H1 (cell line): ENCODE data around the gene CCDC74A. TPM values are rescaled to one million over a fixed set of nuclear protein-coding genes. Genes with fewer than 3 reads are reported as not detected.
"Not testable (repeated sequence)": the region's sequence is repeated elsewhere in the genome, so short reads cannot be mapped to it uniquely, and the experiment has no call there.

ENCODE experiments used
- CTCF ChIA-PET: fragments of 300-600 bp; sonication (Branson Sonifier 250); formaldehyde crosslinking; loops from one replicate; lab custom pipeline; 2021; ENCODE audit not compliant: partially characterized antibody; lab: Charles Lee
- POLR2A ChIA-PET: fragments of 300-600 bp; sonication (Branson Sonifier 250); formaldehyde crosslinking; loops from one replicate; lab custom pipeline; 2021; ENCODE audit warnings: inconsistent platforms; ENCODE audit not compliant: partially characterized antibody; lab: Charles Lee
- DNase-seq, 2 experiments: peaks; one replicate each; pipeline versions ENCODE4 v3.0.0 to v3.0.0-alpha.2; 2010 to 2022; ENCODE audit warnings: low spot score in 2 of 2, low read depth in 1 of 2, mixed read lengths in 1 of 2
- FAIRE-seq: peaks from 2 replicates; lab custom pipeline; 2011; peaks lifted over from hg19 to GRCh38; lab: Jason Lieb, UNC
- H2AFZ ChIP-seq: 2 replicates; pipeline ENCODE4 v1.8.1; 2012; ENCODE audit warnings: low read length, inconsistent platforms
- H2AK5ac ChIP-seq: 2 replicates; pipeline ENCODE4 v1.6.1; 2013; ENCODE audit warnings: low read depth, low read length
- H2BK120ac ChIP-seq: replicated peaks from 2 replicates; pipeline ENCODE3; 2013; ENCODE audit warnings: low read depth, low read length, inconsistent platforms
- H2BK12ac ChIP-seq: 2 replicates; pipeline ENCODE4 v1.6.1; 2013; ENCODE audit warnings: low read depth, low read length
- H2BK15ac ChIP-seq: 2 replicates; pipeline ENCODE4 v1.6.1; 2013; ENCODE audit warnings: low read length
- H2BK20ac ChIP-seq: 2 replicates; pipeline ENCODE4 v1.6.1; 2013; ENCODE audit warnings: low read length
- H2BK5ac ChIP-seq: 2 replicates; pipeline ENCODE4 v1.6.1; 2013; ENCODE audit warnings: low read depth, low read length
- H3K14ac ChIP-seq: 2 replicates; pipeline ENCODE4 v1.6.1; 2013; ENCODE audit warnings: inconsistent platforms; ENCODE audit not compliant: insufficient read length
- H3K18ac ChIP-seq: 2 replicates; pipeline ENCODE4 v1.6.1; 2013; ENCODE audit warnings: low read length; ENCODE audit errors: extremely low read depth
- H3K23ac ChIP-seq: 2 replicates; pipeline ENCODE4 v1.6.1; 2013; ENCODE audit warnings: inconsistent platforms; ENCODE audit not compliant: insufficient read length
- H3K23me2 ChIP-seq: 2 replicates; pipeline ENCODE4 v1.6.1; 2013; ENCODE audit warnings: low read depth, low read length
- H3K27ac ChIP-seq: 2 replicates; pipeline ENCODE4 v1.6.1; 2011; ENCODE audit warnings: low read depth, low read length, inconsistent platforms
- H3K27me3 ChIP-seq, 4 experiments: replicated peaks in 1 of 4; 1 replicate in 1 of 4; 2 replicates in 3 of 4; pipeline versions ENCODE4 v1.6.1 to v1.8.1; 2011 to 2013; ENCODE audit warnings: low read length in 3 of 4, mild to moderate bottlenecking in 3 of 4, inconsistent platforms in 2 of 4, mixed read lengths in 2 of 4, moderate library complexity in 1 of 4; ENCODE audit not compliant: control insufficient read depth in 3 of 4, insufficient read depth in 3 of 4; ENCODE audit errors: extremely low read depth in 1 of 4
- H3K36me3 ChIP-seq, 4 experiments: 2 replicates each; pipeline versions ENCODE4 v1.6.1 to v1.8.1; 2011 to 2013; ENCODE audit warnings: mild to moderate bottlenecking in 4 of 4, low read length in 3 of 4, moderate library complexity in 2 of 4, control low read depth in 1 of 4, inconsistent platforms in 1 of 4; ENCODE audit not compliant: insufficient read depth in 4 of 4, control insufficient read depth in 2 of 4
- H3K4ac ChIP-seq: replicated peaks from 2 replicates; pipeline ENCODE3; 2013; ENCODE audit warnings: low read length, low read depth, mixed read lengths, inconsistent platforms; ENCODE audit not compliant: insufficient read length
- H3K4me1 ChIP-seq, 4 experiments: replicated peaks in 1 of 4; 1 replicate in 1 of 4; 2 replicates in 3 of 4; pipeline versions ENCODE4 v1.6.1 to v1.8.1; 2011 to 2013; ENCODE audit warnings: low read length in 3 of 4, inconsistent platforms in 2 of 4, mixed read lengths in 1 of 4; ENCODE audit not compliant: insufficient read depth in 4 of 4, control insufficient read depth in 3 of 4
- H3K4me2 ChIP-seq, 2 experiments: 2 replicates each; pipeline versions ENCODE4 v1.6.1 to v1.8.1; 2011 to 2013; ENCODE audit warnings: low read depth in 2 of 2, low read length in 2 of 2, control low read depth in 1 of 2, inconsistent platforms in 1 of 2, mild to moderate bottlenecking in 1 of 2; ENCODE audit not compliant: insufficient read depth in 1 of 2
- H3K4me3 ChIP-seq, 4 experiments: fragments of 200-600, 300-600 bp in 1 of 4; sonication (generic), shearing (Covaris generic), sonication (Bioruptor Twin) in 1 of 4; 2 replicates each; pipeline versions ENCODE4 v1.5.1 to v1.8.1; 2011 to 2016; ENCODE audit warnings: low read length in 4 of 4, low read depth in 3 of 4, control low read depth in 2 of 4, inconsistent platforms in 2 of 4, mild to moderate bottlenecking in 2 of 4, mixed read lengths in 1 of 4, moderate library complexity in 1 of 4; ENCODE audit not compliant: insufficient read depth in 2 of 4; ENCODE audit errors: extremely low read depth in 1 of 4
- H3K56ac ChIP-seq: replicated peaks from 2 replicates; pipeline ENCODE3; 2013; ENCODE audit warnings: low read depth, mild to moderate bottlenecking, mixed read lengths, low read length, inconsistent platforms; ENCODE audit not compliant: insufficient read length
- H3K79me1 ChIP-seq: 2 replicates; pipeline ENCODE4 v1.6.1; 2013; ENCODE audit warnings: low read depth, low read length, control low read depth
- H3K79me2 ChIP-seq, 2 experiments: 2 replicates each; pipeline versions ENCODE4 v1.6.1 to v1.8.1; 2012 to 2013; ENCODE audit warnings: low read length in 2 of 2, mild to moderate bottlenecking in 2 of 2, inconsistent platforms in 1 of 2; ENCODE audit not compliant: insufficient read depth in 2 of 2, control insufficient read depth in 1 of 2
- H3K9ac ChIP-seq, 4 experiments: replicated peaks in 1 of 4; 1 replicate in 1 of 4; 2 replicates in 3 of 4; pipeline versions ENCODE4 v1.6.1 to v1.8.1; 2011 to 2013; ENCODE audit warnings: low read depth in 3 of 4, low read length in 3 of 4, control low read depth in 2 of 4, mild to moderate bottlenecking in 2 of 4, moderate library complexity in 2 of 4, inconsistent platforms in 1 of 4; ENCODE audit errors: extremely low read depth in 1 of 4
- H3K9me3 ChIP-seq, 2 experiments: 2 replicates each; pipeline versions ENCODE4 v1.6.1 to v1.8.1; 2012 to 2013; ENCODE audit warnings: mild to moderate bottlenecking in 2 of 2, moderate library complexity in 2 of 2, control low read depth in 1 of 2, inconsistent platforms in 1 of 2, low read depth in 1 of 2, low read length in 1 of 2, mixed read lengths in 1 of 2; ENCODE audit not compliant: insufficient read depth in 2 of 2
- H4K20me1 ChIP-seq, 2 experiments: replicated peaks in 1 of 2; 2 replicates each; pipeline versions ENCODE3 to v1.8.1; 2011 to 2013; ENCODE audit warnings: inconsistent platforms in 2 of 2, low read length in 2 of 2, mild to moderate bottlenecking in 1 of 2; ENCODE audit not compliant: insufficient read depth in 2 of 2, control insufficient read depth in 1 of 2
- H4K5ac ChIP-seq: 2 replicates; pipeline ENCODE4 v1.6.1; 2013; ENCODE audit warnings: low read length, low read depth, mixed read lengths, inconsistent platforms; ENCODE audit not compliant: insufficient read length
- H4K8ac ChIP-seq: 2 replicates; pipeline ENCODE4 v1.8.0; 2013; ENCODE audit warnings: mild to moderate bottlenecking, moderate library complexity, low read length, inconsistent platforms; ENCODE audit not compliant: insufficient read depth; ENCODE audit errors: extremely low read depth
- H4K91ac ChIP-seq: replicated peaks from 2 replicates; pipeline ENCODE3; 2013; ENCODE audit warnings: low read length, mixed read lengths, inconsistent platforms; ENCODE audit not compliant: insufficient read length
- WGBS, 2 experiments: shearing (Covaris generic) in 1 of 2; methylation state at CpG; one replicate each; pipeline versions ENCODE4 v1.1.6 to v1.1.7; 2013 to 2015; ENCODE audit warnings: low lambda C conversion rate in 2 of 2, mixed read lengths in 2 of 2, inconsistent platforms in 1 of 2, low coverage in 1 of 2, missing lambda C conversion rate in 1 of 2; ENCODE audit not compliant: insufficient replicate concordance in 2 of 2, insufficient coverage in 1 of 2, insufficient read length in 1 of 2; ENCODE audit errors: extremely low coverage in 1 of 2, missing lambda C conversion rate in 1 of 2; 5-methylcytosine and 5-hydroxymethylcytosine counted together
- polyA plus RNA-seq, 7 experiments: library from polyadenylated mRNA; depleted of rRNA in 3 of 7; stranded (reverse) in 5 of 7; unstranded in 2 of 7; fragments of >200 nt in 5 of 7; fragments of 200-250 nt in 2 of 7; gene quantifications; 1 replicate in 5 of 7; 2 replicates in 1 of 7; 4 replicates in 1 of 7; pipeline versions ENCODE4 v1.2.1 to v1.2.3, GENCODE V29; 2011 to 2013; ENCODE audit warnings: missing spikeins in 2 of 7, mixed read lengths in 2 of 7
- total RNA-seq: library from RNA; stranded (reverse); fragmentation: NEBNext Ultra II Directional; extraction: Animal tissue kit (Norgen Biotek cat#: 25700); gene quantifications from 2 replicates; pipeline ENCODE4 v1.2.1, GENCODE V29; 2021

CCDC74A gene
- total and polyA plus RNA-seq, 2 of the 8 experiments (the other 6 are each of a cell fraction or from before 2014, with no cell fraction given), result 18.1 to 21.0 TPM

DNA sequence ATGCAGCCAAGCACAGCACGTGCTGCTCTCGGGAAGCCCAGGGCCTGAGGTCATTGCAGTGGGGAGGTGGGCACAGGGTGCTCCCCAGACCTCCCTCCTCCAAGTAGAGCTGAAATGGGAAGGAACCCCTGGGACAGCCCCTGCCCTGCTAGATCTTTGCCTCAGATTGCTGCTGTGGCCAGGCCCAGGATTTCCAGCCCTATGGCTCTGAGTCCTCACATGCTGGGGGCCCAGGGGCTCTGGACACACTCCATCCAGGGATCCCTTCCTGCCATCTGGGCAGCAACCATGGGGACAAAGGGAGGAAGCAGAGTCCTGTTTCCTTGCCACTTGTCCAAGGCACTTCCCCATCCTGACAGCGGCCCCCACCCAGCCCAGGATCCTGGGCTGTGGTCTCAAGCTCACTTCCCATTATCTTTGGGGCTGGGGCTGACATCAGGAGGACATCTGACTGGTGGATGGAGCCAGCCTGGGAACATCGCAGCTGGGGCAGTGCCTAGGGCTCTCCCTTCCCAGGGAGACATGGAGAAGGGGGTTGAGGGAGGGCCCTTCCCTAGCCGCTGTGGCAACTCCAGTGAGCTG lies 2.3 kb downstream of the CCDC74A start:
- H4K5ac ChIP-seq, H3K27ac ChIP-seq, H3K9me3 ChIP-seq, H4K20me1 ChIP-seq, H3K36me3 ChIP-seq, H3K18ac ChIP-seq, H2BK5ac ChIP-seq, H2BK20ac ChIP-seq, H4K8ac ChIP-seq, H3K23me2 ChIP-seq, H2BK15ac ChIP-seq, CTCF ChIA-PET, H2BK12ac ChIP-seq, H3K56ac ChIP-seq, FAIRE-seq, H2AFZ ChIP-seq, H2AK5ac ChIP-seq, H2BK120ac ChIP-seq, POLR2A ChIA-PET, H3K4me2 ChIP-seq, H3K14ac ChIP-seq, H3K4ac ChIP-seq, H3K79me1 ChIP-seq, H3K27me3 ChIP-seq, H4K91ac ChIP-seq, H3K23ac ChIP-seq, H3K4me1 ChIP-seq, H3K4me3 ChIP-seq, H3K79me2 ChIP-seq, H3K9ac ChIP-seq: not testable (repeated sequence)
- DNase-seq, result peak in 1 of 2 experiments; percentile 40
- 100% methylated on average over 2 of the region's 5 CpGs; no CpG with 5 or more reads in 1 of the 2 experiments for WGBS, 2 experiments
